Stimulated activated CD4-positive, alpha-beta T cell treated with anti-CD3 and anti-CD28 coated beads, Interleukin-1b, Interleukin-23, amount 100 ng/mL, for 4 hours (primary cell): ENCODE measurements around the gene METTL14.

Source experiments
- DNase-seq, 2 donors: peaks; one replicate each; pipeline ENCODE4 v3.0.0-alpha.2; 2020; ENCODE audit warnings: low read depth in 2 of 2

The METTL14 gene

GRCh38 chr4:118758293-118758692 is 73.1 kb downstream of the METTL14 start:
- DNase-seq = no peak

- DNase-seq = no peak
Measured at GRCh38 chr4:118759481-118759880, 74.3 kb downstream of the METTL14 start.

GRCh38 chr4:118760092-118760491 is 74.9 kb downstream of the METTL14 start:
- DNase-seq = no peak

DNA sequence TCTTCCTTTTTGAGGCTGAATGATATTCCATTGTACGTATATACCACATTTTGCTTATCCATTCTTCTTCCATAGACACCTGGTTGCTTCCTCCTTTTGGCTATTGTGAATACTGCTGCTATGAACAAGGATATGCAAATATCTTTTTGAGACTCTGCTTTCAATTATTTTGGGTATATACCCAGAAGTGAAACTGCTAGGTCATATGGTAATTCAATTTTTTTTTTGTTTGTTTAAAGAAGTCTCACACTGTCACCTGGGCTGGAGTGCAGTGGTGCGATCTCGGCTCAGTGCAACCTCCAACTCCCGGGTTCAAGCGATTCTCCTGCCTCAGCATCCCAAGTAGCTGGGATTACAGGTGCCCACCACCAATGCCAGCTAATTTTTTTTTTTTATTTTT is 75.3 kb downstream of the METTL14 start:
- DNase-seq = no peak

- no peak for DNase-seq
Measured at GRCh38 chr4:118761397-118762016, 76.3 kb downstream of the METTL14 start.

DNA sequence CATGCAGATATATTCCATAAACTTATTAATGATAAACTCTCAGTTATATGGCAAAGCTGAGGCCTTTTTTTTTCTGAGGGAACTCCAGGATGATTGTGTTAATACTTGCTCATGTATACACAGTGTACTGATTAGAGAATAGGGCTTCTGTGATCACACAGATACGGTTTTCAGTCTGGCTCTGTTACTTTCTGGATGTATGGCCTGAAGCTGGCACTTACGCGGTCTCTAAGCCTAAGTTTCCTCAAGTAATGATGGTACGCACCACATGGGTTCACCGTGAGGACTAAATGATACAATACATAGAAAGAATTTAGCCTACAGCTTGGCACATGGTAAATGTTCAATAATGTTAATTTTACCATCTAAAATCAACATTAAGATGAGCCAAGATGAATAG is 77.0 kb downstream of the METTL14 start:
- DNase-seq = no peak

DNA sequence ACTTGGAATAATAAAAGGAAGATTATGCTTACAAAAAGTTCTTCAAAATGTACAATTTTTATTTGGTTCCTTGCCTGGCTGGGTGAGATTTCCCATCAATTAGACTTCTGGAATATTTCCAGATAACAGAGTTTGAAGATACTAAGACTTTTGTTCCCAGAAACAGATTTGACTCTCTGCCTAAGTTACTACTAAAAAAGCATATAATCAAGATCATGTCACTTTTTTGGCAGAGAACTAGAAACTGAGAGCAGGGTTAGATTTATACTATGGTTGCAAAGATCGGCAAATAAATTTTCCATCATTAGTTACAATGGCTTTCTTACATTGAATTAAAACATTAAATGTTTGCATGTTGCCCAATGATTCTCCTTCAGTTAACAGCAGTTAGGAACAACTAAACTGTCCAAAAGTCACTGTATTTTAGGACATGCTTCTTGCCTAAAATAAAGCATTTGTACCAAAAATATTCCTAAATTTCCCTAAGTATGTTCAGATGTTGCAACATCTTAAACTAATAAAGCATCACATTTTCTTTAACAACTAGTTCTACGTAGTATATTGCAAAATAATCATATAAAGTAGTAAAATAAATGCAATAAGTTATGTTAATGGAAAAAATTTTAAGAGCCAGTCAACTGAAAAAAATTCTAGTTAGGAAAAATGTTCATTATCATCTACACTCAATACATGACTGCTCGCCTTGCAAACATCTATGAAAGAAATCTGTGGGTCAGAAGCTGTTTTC is 77.7 kb downstream of the METTL14 start:
- DNase-seq = no peak
